Measurements from ENCODE around the gene NEDD4L. TPM values are rescaled to one million over a fixed set of nuclear protein-coding genes. Genes with fewer than 3 reads are reported as not detected.

The NEDD4L gene
- total RNA-seq, 1 experiment from 2014 or later: 108 TPM

DNA sequence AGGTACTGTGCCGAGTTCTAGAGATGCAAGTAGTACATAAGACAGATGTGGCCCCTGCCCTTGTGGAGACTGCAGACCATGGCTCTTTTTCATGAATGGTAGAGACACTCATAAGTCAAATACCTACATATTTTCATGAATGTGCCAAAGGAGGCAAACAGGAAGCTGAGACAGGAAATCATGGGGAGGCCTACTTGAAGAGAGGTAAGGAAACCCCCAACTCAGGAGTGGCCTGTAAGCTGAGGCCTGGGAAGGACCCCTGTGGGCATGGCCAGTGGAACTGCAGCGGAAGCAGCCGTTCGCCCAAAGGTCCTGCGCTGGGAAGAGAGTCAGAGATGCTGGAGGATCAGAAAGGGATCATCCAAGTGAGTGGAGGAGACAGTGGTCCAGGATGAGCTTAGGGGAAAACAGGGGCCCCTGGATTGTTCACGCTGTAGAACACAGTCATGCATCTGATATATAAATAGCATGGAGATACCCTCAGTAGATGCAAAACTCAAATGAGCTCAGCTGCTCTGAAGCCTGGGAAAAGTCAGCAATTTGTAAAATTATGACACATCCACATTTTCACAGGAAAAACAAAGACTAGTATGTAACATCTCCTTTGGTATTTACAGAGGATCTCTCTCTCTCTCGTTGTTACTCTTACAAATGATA is 228.9 kb downstream of the NEDD4L start:
- POLR2A ChIA-PET: interaction anchor here (0.8 to 8.7 kb wide), 5 partner anchors 8 to 45 kb away, joined by 3 to 71 read pairs (median 3); no protein-coding TSS in a partner anchor
- DNase-seq (ENCODE audit: unreplicated experiment): no peak
- Mint-ChIP-seq H3K4me1 (ENCODE audit: insufficient read depth, unreplicated experiment) (peaks cover 39% of the 10 kb centered on the region), H3K9me3 (ENCODE audit: unreplicated experiment) (no peaks in the 10 kb centered on the region), H3K36me3 (ENCODE audit: insufficient read depth, unreplicated experiment) (peaks cover 15% of the 10 kb centered on the region), H3K27ac (ENCODE audit: low read depth, unreplicated experiment) (peak overlapping the region; percentile 36), H3K4me3 (ENCODE audit: unreplicated experiment) (no peak overlapping the region), H3K27me3 (ENCODE audit: insufficient read depth, unreplicated experiment) (no peaks in the 10 kb centered on the region)
- CTCF ChIA-PET: interaction anchor here (0.6 to 1.1 kb wide), 5 partner anchors 13 to 138 kb away, joined by 3 to 6 read pairs (median 3); no protein-coding TSS in a partner anchor
- intact Hi-C loops (cut with micrococcal nuclease): no loop called here
- TF ChIP-seq, protein P1, sequence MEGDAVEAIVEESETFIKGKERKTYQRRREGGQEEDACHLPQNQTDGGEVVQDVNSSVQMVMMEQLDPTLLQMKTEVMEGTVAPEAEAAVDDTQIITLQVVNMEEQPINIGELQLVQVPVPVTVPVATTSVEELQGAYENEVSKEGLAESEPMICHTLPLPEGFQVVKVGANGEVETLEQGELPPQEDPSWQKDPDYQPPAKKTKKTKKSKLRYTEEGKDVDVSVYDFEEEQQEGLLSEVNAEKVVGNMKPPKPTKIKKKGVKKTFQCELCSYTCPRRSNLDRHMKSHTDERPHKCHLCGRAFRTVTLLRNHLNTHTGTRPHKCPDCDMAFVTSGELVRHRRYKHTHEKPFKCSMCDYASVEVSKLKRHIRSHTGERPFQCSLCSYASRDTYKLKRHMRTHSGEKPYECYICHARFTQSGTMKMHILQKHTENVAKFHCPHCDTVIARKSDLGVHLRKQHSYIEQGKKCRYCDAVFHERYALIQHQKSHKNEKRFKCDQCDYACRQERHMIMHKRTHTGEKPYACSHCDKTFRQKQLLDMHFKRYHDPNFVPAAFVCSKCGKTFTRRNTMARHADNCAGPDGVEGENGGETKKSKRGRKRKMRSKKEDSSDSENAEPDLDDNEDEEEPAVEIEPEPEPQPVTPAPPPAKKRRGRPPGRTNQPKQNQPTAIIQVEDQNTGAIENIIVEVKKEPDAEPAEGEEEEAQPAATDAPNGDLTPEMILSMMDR (IDR thresholded peaks at IDR 0.05; ENCODE audit: unreplicated experiment): no peak
- BruUV-seq (replicated peaks): no TSS peak

DNA sequence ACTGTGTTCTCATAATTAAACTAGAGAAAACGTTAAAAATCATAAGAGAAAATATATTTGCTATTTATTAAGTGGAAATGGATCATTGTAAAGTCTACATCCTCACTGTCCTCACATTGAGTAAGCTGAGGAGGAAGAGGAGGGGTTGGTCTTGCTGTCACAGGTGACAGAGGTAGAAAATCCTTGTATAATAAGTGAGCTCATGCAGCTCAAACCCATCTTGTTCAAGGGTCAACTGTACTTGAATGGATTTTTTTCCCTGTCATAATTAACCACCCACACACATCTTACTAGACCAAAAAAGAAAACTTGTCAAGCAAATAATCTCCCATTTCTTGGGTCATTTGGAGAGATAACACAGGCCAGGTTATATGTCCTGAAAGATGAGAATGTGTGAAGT is 231.2 kb downstream of the NEDD4L start:
- H3K9me3 Mint-ChIP-seq (ENCODE audit: unreplicated experiment): no peaks in the 10 kb centered on the region
- H3K36me3 Mint-ChIP-seq (ENCODE audit: insufficient read depth, unreplicated experiment): peaks cover 5% of the 10 kb centered on the region
- POLR2A ChIA-PET: interaction anchor here (0.6 to 3.5 kb wide), 3 partner anchors 11 to 52 kb away, joined by 3 to 24 read pairs (median 13); no protein-coding TSS in a partner anchor
- H3K4me3 Mint-ChIP-seq (ENCODE audit: unreplicated experiment): no peak overlapping the region
- H3K4me1 Mint-ChIP-seq (ENCODE audit: insufficient read depth, unreplicated experiment): peaks cover 25% of the 10 kb centered on the region
- H3K27me3 Mint-ChIP-seq (ENCODE audit: insufficient read depth, unreplicated experiment): no peaks in the 10 kb centered on the region
- TF ChIP-seq, protein P1 (IDR thresholded peaks at IDR 0.05; ENCODE audit: unreplicated experiment): no peak
- intact Hi-C loops (cut with micrococcal nuclease): no loop called here
- no peak for DNase-seq (ENCODE audit: unreplicated experiment)
- CTCF ChIA-PET: no interaction called here
- no peak overlapping the region for H3K27ac Mint-ChIP-seq (ENCODE audit: low read depth, unreplicated experiment)
- BruUV-seq (replicated peaks): no TSS peak

DNA sequence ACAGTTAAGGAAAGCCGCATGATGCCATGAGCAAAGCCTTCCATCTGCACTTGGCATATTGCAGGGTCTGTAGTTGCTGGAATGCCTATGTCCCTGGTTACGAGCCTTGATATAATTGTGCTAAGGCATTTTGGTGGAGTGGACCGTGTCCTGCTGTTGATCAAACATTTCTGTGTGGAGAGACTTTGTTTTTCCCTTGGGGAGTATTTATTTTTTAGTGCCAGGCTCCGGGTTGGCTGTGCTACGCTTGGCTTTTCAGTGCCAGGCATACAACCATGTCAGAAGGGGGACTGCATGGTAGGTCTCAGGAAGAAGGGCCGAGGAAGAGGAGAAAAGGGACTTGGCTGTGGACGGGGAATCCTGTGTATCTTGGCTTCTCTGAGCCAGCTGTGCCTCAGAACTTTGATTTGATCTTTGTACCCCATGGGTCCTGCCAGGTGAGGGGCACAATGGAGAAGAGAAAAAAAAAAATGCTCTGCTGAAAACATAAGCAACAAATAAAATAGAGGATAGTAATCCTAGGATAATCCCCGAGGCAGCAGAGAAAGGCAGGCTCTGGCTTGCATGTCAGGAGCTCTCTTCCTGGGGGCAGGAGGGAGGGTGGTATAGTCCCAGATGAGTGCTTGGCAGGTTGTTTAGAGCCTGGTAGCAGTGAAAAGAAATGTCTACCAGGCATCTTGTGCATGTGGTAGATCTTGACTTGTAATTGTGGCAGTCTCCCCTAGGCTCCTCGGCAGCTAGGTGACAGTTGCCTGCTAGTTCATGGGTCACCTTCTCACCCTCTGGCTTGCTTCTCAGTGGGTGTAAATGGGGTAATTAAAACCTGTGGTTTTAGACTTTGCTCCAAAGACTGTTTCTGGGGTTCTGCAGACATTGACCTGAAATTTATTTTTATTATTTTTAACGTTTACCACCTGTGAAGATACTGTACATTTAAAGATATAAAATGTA is 233.0 kb downstream of the NEDD4L start:
- CTCF ChIA-PET: interaction anchor here (0.9 to 1.1 kb wide), 2 partner anchors 39 to 233 kb away, joined by 3 read pairs; partner anchors contain the start of gene NEDD4L
- H3K27ac Mint-ChIP-seq (ENCODE audit: low read depth, unreplicated experiment): peak overlapping the region; percentile 53

More for the DNA sequence above, 233.0 kb downstream of the NEDD4L start:
- TF ChIP-seq, protein P1 (IDR thresholded peaks at IDR 0.05; ENCODE audit: unreplicated experiment): no peak
- peak; percentile 44 for DNase-seq (ENCODE audit: unreplicated experiment)
- Mint-ChIP-seq H3K36me3 (ENCODE audit: insufficient read depth, unreplicated experiment) (peaks cover 5% of the 10 kb centered on the region), H3K4me1 (ENCODE audit: insufficient read depth, unreplicated experiment) (peaks cover 28% of the 10 kb centered on the region), H3K27me3 (ENCODE audit: insufficient read depth, unreplicated experiment) (no peaks in the 10 kb centered on the region), H3K4me3 (ENCODE audit: unreplicated experiment) (no peak overlapping the region), H3K9me3 (ENCODE audit: unreplicated experiment) (no peaks in the 10 kb centered on the region)
- no TSS peak for BruUV-seq (replicated peaks)
- intact Hi-C loops (cut with micrococcal nuclease): no loop called here
- POLR2A ChIA-PET: interaction anchor here (1.0 to 3.5 kb wide), 11 partner anchors 8 to 82 kb away, joined by 3 to 24 read pairs (median 4); no protein-coding TSS in a partner anchor

All from MCF 10A (cell line).